OCI-LY7 (cell line): Measurements from ENCODE around the gene SUSD3. TPM values are rescaled to one million over a fixed set of nuclear protein-coding genes. Genes with fewer than 3 reads are reported as not detected.

Experiments used
- BruUV-seq: library from RNA; stranded (reverse); fragments of 400-500 nt; replicated peaks from 2 replicates; lab custom pipeline; 2021; lab: Mats Ljungman, UMichigan
- CTCF ChIA-PET: fragments of 300-600 bp; sonication (Branson Sonifier 250); formaldehyde crosslinking; loops from one replicate; lab custom pipeline; 2022; ENCODE audit warnings: antibody characterized with exemption; ENCODE audit not compliant: unreplicated experiment; lab: Charles Lee
- POLR2A ChIA-PET: fragments of 300-600 bp; sonication (Branson Sonifier 250); formaldehyde crosslinking; loops from one replicate; lab custom pipeline; 2022; ENCODE audit warnings: antibody characterized with exemption; lab: Charles Lee
- DNase-seq: peaks from one replicate; pipeline ENCODE4 v3.0.0-alpha.2; 2015; ENCODE audit warnings: low spot score
- H2AFZ ChIP-seq: fragments of 200-600 bp; sonication (generic), shearing (Covaris generic); 2 replicates; pipeline ENCODE4 v1.6.1; 2014; ENCODE audit warnings: mild to moderate bottlenecking, antibody characterized with exemption, low read length, moderate library complexity
- H3K27ac ChIP-seq: fragments of 200-600 bp; sonication (generic); 2 replicates; pipeline ENCODE4 v1.5.1; 2014; ENCODE audit warnings: mixed run types, low read depth, mild to moderate bottlenecking, moderate library complexity, low read length, inconsistent platforms; ENCODE audit not compliant: poor library complexity, severe bottlenecking
- H3K36me3 ChIP-seq: fragments of 200-600 bp; sonication (generic); 2 replicates; pipeline ENCODE4 v1.6.1; 2014; ENCODE audit warnings: mild to moderate bottlenecking, antibody characterized with exemption, low read length, moderate library complexity, mixed read lengths; ENCODE audit not compliant: insufficient read depth
- H3K4me1 ChIP-seq: fragments of 200-600 bp; sonication (generic); 2 replicates; pipeline ENCODE4 v1.5.1; 2014; ENCODE audit warnings: mild to moderate bottlenecking, low read length; ENCODE audit not compliant: insufficient read depth, poor library complexity, severe bottlenecking
- H3K4me2 ChIP-seq: fragments of 200-600 bp; sonication (generic); 2 replicates; pipeline ENCODE4 v1.6.1; 2014; ENCODE audit warnings: mild to moderate bottlenecking, low read length
- H3K4me3 ChIP-seq: fragments of 200-600 bp; sonication (generic); 2 replicates; pipeline ENCODE4 v1.5.1; 2014; ENCODE audit warnings: mild to moderate bottlenecking, low read depth, low read length; ENCODE audit not compliant: poor library complexity, severe bottlenecking
- H3K79me2 ChIP-seq: fragments of 200-600 bp; sonication (generic); 2 replicates; pipeline ENCODE4 v1.6.1; 2016; ENCODE audit warnings: low read depth, mild to moderate bottlenecking, low read length, moderate library complexity, mixed read lengths; ENCODE audit not compliant: insufficient read depth
- H3K9me2 ChIP-seq: fragments of 200-600 bp; sonication (generic); 2 replicates; pipeline ENCODE4 v1.6.1; 2016; ENCODE audit warnings: mild to moderate bottlenecking, low read length, mixed read lengths; ENCODE audit not compliant: insufficient read depth
- H3K9me3 ChIP-seq: fragments of 200-600 bp; sonication (generic); 2 replicates; pipeline ENCODE4 v1.6.1; 2014; ENCODE audit warnings: mild to moderate bottlenecking, mixed run types, low read length, mixed read lengths
- H4K20me1 ChIP-seq: fragments of 200-600 bp; sonication (generic); 2 replicates; pipeline ENCODE4 v1.6.1; 2014; ENCODE audit warnings: mild to moderate bottlenecking, antibody characterized with exemption, low read length, moderate library complexity, mixed read lengths; ENCODE audit not compliant: insufficient read depth
- CTCF ChIP-seq: fragments of 200-600 bp; sonication (generic); conservative IDR thresholded peaks from 2 replicates; pipeline ENCODE4 v1.5.1; 2014; ENCODE audit warnings: mild to moderate bottlenecking, antibody characterized with exemption, low read length, moderate library complexity, mixed read lengths
- EZH2phosphoT487 ChIP-seq: fragments of 200-600 bp; sonication (generic); IDR thresholded peaks from 2 replicates; pipeline ENCODE4 v1.6.1; 2018; ENCODE audit warnings: low read depth, borderline replicate concordance, mild to moderate bottlenecking, mixed run types, antibody characterized with exemption, low read length, moderate library complexity, mixed read lengths
- intact Hi-C: fragments of 100-400 bp; cut with micrococcal nuclease; formaldehyde crosslinking; loops from one replicate; pipeline ENCODE4 v1.10.0; 2022; ENCODE audit not compliant: unreplicated experiment
- total RNA-seq, 2 experiments: library from RNA; depleted of rRNA in 1 of 2; stranded (reverse); fragments of >200 nt in 1 of 2; shearing (Covaris generic) in 1 of 2; gene quantifications; 2 replicates each; pipeline ENCODE4 v1.2.3, GENCODE V29; 2014 to 2022

Gene SUSD3
- total RNA-seq, 2 experiments from 2014 or later: 94.1 to 201 TPM

- ChIA-PET CTCF (no interaction called here), POLR2A (no interaction called here)
- Histone ChIP-seq H3K9me2 (no peaks in the 10 kb centered on the region), H3K4me2 (no peak overlapping the region), H4K20me1 (no peaks in the 10 kb centered on the region), H3K79me2 (no peaks in the 10 kb centered on the region), H3K9me3 (no peaks in the 10 kb centered on the region), H3K36me3 (no peaks in the 10 kb centered on the region), H3K4me3 (no peak overlapping the region), H3K27ac (no peak overlapping the region), H3K4me1 (peaks cover 24% of the 10 kb centered on the region), H2AFZ (no peak overlapping the region)
- BruUV-seq: no TSS peak
- intact Hi-C loops: no loop called here
- DNase-seq: no peak
- no peak for TF ChIP-seq CTCF
- no peak for TF ChIP-seq EZH2phosphoT487
Observed at GRCh38 chr9:93131599-93132286, 73.2 kb downstream of the SUSD3 start.

GRCh38 chr9:93132287-93132927, 73.9 kb downstream of the SUSD3 start:
- Histone ChIP-seq H3K36me3 (no peaks in the 10 kb centered on the region), H3K9me3 (no peaks in the 10 kb centered on the region), H2AFZ (no peak overlapping the region), H3K4me2 (peak overlapping the region; percentile 96; the same call in 1 of the 2 replicates), H3K79me2 (no peaks in the 10 kb centered on the region), H3K4me1 (peaks cover 26% of the 10 kb centered on the region), H3K4me3 (no peak overlapping the region), H3K9me2 (no peaks in the 10 kb centered on the region), H4K20me1 (no peaks in the 10 kb centered on the region), H3K27ac (no peak overlapping the region)
- intact Hi-C loops: no loop called here
- POLR2A ChIA-PET: no interaction called here
- BruUV-seq: no TSS peak
- CTCF ChIA-PET: no interaction called here
- TF ChIP-seq EZH2phosphoT487 (no peak), CTCF (no peak)
- DNase-seq: no peak
